HG03442 (cell line): ENCODE measurements around the gene SCAMP2.

Experiments
- ATAC-seq: cut with Tn5 transposase; IDR thresholded peaks from one replicate; pipeline ENCODE4 v1.9.1; 2021; ENCODE audit warnings: mild to moderate bottlenecking, moderate library complexity; ENCODE audit not compliant: unreplicated experiment

Gene SCAMP2

DNA sequence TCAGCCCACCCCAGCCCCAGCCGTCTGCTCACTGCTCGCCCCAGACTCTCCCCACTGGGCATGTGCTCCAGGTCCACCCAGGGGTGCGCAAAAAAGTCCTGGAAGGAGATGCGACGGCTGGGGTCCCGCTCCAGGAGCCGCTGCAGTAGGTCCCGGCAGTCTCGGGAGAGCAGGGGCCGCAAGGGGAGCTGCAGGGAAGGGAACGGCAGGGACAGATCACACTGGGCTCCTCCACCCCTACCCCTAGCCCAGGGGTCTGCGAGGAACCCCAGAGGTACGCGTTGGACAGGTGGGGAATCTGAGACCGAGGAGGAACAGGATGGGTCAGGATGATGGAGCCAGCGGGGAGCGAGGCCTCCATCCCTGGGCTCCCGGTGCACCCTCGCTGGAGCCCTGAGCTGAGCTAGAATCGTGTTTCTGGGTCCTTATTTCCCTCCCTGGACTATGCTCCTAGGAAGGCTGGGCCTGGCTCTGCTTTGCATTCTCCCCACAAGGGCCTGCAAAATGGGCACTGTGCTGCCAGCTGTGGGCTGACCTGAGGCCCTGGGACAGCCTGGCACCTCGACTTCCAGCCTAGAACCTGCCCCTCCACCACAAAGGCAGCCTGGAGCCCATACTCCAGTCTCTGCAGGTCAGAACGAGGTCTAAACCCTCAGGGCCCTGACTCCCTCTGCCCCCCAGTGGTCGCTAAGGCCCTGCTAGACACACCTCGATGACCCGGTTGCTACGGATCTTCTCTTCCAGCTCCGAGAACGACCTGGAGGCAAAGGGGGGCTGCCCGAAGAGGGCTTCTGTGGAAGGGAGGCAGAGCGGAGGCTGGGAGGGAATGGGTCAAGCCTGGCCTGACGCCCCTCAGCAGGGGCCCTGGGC is 33.4 kb downstream of the SCAMP2 start:
- no peak for ATAC-seq

DNA sequence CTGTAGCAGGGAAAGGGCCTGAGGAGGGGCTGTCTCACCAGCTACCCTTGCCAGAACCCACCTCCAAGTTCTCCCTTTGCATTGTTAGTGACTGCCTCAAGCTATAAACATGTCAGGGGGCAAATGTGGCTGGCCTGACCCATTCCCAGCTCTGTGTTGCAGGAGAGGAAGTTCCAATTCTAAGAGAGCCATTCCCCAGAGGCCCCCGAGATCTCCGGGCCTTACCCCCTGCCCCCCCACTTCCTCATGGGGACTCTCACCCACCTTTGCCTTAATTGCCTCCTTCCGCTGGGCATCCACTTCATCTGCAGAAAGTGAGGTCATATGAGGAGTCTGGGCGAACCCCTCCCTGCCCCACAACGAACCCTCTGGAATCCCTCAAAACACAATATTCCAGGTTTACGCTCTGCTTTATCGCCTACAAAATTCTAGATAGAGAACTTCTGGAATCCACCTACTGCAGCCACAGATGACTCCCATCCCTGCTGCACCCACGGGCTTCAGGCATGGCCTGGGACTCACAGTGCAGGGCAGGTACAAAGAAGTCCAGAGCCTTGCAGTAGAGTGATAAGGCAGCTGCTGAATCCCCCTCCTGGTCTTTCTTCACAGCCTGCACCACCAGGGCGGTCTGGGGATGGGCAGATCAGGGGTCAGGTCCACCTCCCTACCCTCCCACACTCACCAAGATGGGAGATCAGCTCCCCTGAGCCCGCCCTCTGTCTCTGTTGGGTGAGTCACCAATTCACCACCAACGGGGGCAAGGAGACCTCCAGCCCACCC is 34.2 kb downstream of the SCAMP2 start:
- no peak for ATAC-seq

DNA sequence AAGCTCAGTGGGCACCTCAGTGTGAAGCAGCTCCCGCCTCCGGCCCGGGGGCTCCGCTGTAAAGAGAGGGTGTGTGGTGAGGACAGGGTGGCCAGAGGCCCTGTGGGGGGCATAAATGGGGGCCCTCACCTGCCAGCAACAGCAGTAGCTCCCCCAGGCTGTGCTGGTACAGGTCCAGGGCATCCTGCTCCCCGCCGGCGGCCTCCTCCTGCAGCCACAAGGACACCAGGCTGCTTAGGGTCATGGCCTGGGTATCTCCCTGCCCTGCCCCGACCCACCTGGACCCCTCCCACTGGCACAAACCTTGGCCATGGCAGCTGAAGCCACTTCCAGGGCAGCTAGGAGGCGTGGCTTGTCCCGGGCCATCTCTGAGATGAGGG is 35.0 kb downstream of the SCAMP2 start:
- no peak for ATAC-seq

DNA sequence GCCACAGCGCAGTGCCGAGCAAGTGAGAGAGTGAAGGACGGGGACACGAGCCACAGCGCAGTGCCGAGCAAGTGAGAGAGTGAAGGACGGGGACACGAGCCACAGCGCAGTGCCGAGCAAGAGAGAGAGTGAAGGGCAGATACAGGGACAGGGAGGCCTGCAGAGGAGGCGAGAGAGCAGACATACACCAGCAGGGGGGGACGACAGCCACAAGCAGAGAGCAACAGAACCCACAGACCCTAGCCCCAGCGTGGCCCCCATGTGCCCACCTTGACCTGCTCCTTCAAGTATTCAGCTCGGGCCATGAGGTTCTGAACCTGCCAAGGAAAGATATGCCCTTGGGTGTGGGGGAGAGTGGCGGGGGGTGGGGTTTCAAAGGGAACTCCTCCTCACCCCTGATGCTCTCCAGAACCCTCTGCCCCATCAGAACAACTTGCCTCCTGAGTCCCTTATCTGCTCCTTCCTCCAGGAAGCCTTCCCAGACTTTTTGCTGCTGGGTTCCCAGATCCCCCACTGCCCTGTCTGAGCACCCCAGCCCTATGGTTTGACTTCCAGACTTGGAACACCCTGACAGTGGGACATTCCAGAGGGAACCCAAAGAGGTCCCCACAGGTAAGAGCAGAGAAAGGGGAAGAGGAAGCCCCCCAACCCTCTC is 35.6 kb downstream of the SCAMP2 start:
- no peak for ATAC-seq

DNA sequence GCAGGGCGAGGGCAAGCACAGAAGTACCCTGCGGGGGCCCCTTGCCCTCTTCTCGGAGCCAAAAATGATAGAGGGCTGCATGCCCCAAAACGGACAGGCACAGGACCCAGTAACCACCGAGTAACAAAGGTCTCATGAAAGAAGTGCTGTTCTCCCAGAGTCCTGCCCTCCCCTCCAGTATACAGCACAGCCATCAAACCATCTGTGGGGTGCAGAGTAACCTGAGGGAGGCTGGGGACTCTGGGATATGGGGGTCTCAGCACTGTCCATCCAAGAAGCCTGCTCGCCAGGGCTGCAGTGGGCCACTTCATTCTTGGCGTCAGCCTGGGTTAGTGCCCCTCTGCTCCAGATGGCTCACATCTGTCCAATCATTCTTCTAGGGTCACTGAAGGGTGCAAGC is 36.3 kb downstream of the SCAMP2 start:
- no peak for ATAC-seq

DNA sequence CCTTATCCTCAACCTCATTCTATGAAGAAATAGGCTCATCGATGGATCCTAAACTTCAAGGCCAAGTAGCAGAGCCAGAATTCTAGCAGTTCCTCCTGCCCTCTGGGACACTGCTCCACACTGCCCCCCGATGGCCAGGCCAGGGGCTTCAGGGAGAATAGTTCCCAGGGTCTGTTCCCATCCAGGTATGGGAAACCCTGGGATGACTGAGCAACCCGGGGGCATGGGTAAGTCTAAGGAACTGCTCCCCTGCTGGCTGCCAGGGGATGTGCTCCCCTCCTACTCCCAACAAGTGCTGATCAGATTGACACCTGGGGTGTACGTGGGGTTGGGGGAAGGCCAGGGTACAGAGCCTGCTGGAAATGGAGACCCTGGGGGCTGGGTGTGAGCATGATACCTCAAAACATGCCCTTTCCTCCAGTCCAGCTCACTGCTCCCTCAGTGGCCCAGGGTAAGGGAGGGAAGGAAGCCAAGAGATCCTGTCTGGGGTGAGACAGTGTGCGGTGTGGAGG is 37.8 kb downstream of the SCAMP2 start:
- no peak for ATAC-seq

DNA sequence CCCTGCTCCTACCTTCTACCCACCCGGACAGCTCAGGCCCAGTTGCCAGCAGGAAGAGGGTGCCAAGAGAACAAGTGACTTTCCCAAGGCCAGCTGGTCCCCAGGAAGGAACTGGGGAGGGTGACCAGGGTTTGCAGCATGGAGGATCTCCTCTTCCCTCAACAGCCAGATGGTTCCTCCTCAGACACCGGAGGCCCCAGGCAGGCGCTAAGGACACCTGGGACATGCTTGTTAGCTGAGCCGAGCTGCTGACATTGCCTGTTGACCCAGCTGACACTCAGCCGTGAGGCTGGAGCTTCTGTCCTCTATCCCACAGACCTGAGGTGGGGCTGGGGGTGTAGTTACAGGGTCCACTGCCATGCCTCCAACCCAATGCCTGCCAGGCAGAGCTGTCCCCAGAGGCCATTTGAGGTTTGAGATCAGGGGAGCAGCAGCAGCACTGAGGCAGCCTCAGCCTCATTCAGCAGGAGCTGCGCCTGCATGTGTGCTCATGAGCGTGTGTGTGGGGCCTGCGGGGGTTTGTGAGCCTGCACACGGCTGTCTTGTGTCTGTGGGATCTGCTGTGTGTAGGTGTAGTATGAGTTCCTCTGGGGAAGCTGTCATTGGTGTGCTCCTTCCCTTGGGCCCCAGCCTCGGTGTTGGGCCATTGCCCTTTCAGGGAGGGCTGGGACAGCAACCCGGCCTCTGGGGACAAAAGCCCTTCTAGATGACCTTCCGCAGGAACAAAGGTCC is 39.6 kb downstream of the SCAMP2 start:
- no peak for ATAC-seq

DNA sequence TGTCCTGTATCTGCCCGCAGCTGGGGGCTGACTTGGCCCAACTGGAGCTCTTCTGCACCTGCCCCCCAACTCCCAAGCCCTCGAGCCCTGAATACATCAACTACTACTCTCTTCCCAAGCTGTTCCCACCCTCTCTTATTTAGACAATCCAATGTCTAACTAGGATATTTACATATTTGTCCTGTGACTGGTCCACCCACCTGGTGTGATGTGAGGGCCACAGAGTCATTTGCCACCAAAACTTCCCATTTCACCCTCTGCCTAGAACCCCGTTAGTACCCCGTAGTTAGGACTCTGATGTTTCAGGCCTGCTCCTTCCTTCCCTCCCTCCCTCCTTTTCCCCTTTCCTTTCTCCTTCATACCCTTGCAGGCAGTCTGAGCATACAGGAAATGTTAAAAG is 40.3 kb downstream of the SCAMP2 start:
- ATAC-seq: no peak

DNA sequence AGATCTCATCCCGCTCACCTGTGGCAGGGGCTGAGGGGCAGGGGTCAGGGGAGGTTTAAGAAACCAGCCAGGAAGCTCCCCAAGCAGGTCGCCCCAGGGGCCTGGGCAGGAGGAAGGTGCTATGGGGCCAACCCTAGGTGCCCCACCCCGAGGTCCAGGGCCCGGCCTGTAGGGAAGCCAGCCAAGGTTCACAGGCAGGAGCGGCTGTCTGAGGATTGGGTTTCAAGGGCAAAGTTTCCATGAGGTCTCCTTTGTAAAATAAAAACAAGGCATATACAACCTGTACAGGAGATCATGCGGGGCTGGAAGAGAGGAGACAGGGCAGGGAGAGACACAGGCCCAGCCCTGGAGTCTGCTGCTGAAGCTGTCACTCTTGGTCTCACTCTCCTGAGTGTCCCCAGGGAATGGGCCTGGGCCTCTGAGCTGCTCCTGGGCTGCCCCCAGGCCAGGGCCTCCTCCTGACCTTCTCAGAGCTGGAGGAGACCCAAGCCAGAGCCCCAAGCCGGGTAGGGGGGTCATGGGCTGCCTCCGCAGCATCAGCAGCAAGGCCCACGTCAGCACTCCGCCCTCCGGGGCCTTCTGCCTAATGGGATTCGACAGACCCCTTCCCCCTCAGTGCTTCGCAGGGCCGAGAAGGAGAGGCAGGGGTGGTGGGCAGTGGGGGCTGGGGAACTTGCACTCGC is 41.2 kb downstream of the SCAMP2 start:
- ATAC-seq: no peak

DNA sequence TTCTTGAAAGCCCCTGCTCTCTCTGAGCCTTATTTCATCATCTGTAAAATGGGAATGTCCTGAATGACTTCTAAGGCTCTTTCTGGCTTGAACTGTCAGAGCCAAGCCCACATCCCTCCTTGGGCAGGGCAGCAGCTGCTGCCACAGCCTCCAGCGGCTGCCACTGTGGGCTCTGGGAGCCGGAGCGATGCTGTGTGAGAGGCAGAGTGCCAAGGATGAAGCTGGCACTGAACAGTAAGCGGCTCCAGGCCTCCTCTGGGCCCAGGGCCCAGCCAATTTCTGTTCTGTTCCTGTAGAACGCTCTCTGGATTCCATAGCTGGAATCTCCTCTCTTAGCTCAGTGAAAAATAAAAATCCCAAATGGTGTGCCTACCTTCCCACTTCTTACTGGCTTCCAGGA is 42.3 kb downstream of the SCAMP2 start:
- no peak for ATAC-seq

DNA sequence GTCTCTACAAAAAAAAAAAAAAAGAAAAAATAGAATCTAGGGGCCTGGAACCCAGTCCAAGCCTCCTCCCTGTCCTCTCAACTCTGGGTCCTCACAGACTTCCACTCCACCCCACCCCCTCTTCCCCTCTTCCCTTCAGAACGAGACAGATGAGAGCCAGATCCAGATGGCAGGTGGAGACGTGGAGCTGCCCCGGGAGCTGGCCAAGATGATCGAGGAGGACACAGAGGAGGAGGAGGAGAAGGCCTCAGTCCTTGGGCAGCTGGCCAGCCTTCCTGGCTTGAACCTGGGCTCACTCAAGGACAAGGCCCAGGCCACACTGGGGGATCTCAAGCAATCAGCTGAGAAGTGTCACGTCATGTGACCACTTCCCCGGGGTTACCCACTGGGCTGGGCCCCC is 43.2 kb downstream of the SCAMP2 start:
- ATAC-seq: no peak

DNA sequence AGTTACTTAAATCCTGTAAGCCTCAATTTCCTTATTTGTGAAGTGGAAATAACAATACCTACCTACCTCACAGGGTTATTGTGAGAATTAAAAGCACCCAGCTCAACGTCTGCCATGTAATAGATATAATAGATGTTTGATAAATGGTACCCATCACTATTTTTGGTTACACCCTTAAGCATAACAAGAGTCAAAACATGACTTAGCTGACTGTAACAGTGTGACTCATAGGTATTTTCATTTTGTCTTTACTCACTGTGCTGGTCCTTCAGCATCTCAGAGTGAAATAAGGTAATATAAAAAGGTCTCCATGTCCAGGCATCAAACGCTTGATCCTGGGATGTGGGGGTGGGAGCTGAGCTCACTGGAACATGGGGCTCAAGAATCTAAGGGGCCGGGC is 43.7 kb downstream of the SCAMP2 start:
- ATAC-seq: no peak

DNA sequence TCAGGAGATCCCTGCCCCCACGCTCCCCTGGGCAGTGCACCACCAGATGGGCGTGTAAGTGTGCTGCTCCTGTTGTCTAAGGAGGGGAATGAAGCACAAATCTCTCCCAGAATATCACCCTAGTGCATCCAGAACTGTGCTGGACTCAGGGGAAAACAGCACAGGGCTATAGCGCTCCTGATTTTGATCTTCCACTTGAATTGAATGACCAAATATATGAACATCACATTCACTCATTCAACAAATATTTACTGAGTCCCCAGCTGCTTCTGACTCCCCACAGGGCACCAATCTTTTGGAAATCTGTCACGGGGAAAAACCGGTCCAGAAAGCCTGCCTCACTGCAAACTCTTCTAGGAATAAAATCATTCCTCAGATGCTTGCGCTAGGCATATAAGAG is 44.3 kb downstream of the SCAMP2 start:
- no peak for ATAC-seq

DNA sequence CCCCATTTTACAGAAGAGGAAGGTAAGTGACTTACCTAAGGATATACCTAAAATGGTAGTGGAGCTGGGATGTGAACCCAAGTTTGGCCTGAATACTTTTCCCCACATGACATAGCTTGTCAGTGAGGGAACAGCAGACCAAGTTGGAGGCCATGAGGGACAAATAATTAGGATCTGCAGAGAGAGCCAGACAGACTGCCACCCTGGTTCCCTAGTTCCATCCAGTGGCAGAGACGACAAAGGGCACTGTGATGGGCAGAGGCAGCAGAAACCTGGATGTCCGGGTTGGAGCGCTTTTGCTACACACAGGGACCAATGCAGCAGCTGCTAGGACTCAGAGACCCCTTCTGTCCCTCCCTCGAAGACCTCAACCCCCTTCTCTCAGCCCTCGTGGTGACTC is 45.6 kb downstream of the SCAMP2 start:
- ATAC-seq: no peak

DNA sequence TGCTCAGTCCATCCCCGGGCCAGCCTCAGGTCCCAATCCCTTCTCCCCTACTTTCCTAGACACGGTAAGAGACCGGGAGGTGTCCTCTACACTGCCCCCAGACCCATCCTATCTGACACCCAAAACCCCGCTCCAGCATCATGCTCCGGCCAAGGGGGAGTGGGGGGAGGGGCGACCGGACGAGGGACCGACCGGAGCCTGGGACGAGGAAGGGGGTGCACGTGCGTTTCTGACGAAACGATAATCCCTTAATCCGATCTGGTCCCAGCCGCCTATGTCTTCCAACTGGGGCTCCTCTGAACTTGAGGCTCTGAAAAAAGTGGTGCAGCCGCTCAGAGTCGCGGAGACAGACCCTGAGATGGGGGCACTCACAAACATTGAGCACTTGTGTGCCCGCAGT is 46.2 kb downstream of the SCAMP2 start:
- no peak for ATAC-seq

DNA sequence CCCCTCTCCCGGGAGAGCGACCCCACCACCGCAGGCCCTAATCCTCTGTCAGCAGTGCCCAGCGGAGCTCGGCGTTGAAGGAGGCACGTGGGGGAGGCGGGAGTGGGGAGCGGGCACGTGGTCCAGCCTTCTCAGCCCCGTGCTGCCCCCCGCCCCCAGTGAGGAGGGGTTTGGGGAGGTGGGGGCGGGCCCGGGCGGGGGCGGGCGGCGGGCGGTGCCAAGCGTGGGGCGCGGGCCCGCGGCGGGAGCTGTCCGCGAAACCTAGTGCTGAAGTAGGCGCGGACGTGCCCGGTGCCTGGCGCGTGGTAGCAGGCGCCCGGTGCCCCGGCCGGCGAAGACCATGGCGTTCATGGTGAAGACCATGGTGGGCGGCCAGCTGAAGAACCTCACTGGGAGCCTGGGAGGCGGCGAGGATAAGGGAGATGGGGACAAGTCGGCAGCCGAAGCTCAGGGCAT is 46.8 kb downstream of the SCAMP2 start, which contains the start of gene CPLX3:
TSS of gene CPLX3 (plus strand) at position 264 of the 456 bp plus-strand sequence. CDS start at position 341, 77 bp downstream.
- ATAC-seq: no peak

DNA sequence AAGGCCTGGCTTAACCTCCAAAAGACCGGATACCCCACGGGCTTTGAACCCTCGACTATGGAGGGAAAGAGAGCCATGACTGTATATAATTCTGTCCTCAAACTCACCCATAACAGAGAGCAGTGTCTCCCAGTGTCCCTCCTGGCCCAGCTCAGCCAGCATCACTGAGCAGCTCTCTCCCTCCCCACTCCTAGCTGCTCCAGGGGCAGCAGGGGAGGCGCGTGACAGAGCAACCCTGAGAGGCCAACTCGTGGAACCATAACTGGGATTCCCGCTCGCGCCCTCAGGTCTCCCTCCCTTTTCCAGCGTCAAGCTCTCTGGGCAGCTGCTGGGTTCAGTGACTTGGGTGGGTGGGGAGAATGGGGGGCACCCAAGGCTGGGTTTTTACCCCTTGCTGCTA is 47.3 kb downstream of the SCAMP2 start:
- no peak for ATAC-seq

DNA sequence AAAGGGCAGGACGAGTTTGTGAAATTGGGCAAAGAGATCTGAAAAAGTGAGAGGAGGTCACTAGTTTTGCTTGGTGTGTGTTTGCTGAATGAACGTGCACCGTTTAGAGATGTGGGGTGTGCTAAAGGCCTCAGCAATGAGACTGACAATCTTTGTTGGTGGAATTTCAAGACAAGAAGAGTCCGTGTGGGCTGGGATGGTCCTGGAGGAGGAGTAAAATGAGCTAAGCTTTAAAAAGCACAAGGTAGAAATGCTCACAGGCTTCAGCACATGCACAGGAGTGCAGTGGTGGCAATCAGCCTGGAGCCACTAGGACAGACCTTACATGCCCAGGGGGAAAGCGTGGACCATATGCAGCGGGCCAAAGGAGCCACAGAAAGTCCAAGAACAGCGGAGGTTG is 48.2 kb downstream of the SCAMP2 start:
- no peak for ATAC-seq

DNA sequence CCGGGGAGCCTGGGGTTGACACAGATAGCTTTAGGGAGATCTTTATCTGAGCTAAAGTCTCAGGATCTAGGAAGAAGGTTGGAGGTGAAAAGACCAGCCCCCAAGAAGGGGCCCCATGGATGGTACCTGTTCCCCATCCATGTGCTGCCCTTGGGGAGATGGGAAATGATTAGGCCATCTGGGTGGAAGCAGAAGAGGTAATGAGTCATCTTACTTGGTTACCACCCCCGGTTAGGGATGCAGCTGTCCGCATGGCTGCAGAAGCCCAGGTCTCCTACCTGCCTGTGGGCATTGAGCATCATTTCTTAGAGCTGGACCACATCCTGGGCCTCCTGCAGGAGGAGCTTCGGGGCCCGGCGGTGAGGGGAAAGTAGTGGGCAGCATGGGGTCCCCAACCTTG is 49.8 kb downstream of the SCAMP2 start:
- ATAC-seq: no peak

DNA sequence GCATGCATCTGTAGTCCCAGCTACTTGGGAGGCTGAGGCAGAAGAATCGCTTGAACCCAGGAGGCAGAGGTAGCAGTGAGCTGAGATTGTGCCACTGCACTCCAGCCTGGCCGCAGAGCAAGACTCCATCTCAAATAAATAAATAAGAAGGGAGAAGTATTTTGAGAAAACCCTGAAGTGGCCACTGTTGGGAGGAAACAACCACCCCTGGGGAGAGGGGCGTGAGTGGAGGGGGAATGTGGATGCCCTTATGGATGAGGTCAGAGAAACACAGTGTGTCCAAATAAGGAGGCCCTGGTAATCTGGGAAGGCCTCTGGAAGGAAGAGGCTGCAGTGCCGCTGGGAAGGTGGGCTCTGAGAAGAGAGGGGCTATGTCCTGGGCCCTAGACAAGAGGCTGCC is 50.9 kb downstream of the SCAMP2 start:
- ATAC-seq: no peak
